ENCODE data around the gene NIT1. TPM values are rescaled to one million over a fixed set of nuclear protein-coding genes. Genes with fewer than 3 reads are reported as not detected.

NIT1 gene
- total RNA-seq, 2 donors from 2014 or later = 16.0 to 19.3 TPM

GRCh38 chr1:161159087-161159912, 41.4 kb downstream of the NIT1 start, which contains the start of gene USP21:
Gene USP21 (plus strand): TSS chr1:161159500. CDS start chr1:161160641, 1,141 bp downstream.
- H3K27me3 Mint-ChIP-seq = no peaks in the 10 kb centered on the region
- H3K4me3 Mint-ChIP-seq = peak within 1 kb of the TSS; percentile 93
- H3K4me1 Mint-ChIP-seq = peaks cover 59% of the 10 kb centered on the region
- DNase-seq (peak; percentile 86 to 88 (median 87)), ATAC-seq (peak; percentile 91)
- H3K36me3 Mint-ChIP-seq (ENCODE audit: low read depth) = peaks cover 12% of the 10 kb centered on the region
- H3K27ac Mint-ChIP-seq = peak within 1 kb of the TSS; percentile 97
- H3K9me3 ChIP-seq (ENCODE audit: control insufficient read depth, low read length, poor library complexity, severe bottlenecking) = no peaks in the 10 kb centered on the region

DNA sequence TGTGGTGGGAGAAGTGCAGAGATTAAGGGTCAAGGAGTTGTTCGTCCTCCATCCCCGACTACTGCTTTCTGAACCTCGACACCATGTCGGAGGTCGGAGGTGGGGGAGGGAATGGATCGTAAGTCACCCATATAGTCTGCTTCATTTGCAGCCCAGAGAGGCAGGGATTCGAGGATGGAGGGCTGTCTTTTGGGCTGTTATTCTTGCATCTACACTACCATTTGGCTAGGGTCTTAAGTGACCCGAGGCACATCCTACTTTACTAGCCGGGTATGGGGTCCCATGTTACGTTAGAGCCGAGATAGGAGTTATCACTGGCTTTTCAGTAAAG, 42.0 kb downstream of the NIT1 start:
- DNase-seq (no peak), ATAC-seq (no peak)
- Mint-ChIP-seq H3K4me1 (peaks cover 54% of the 10 kb centered on the region), H3K4me3 (peak overlapping the region; percentile 93), H3K36me3 (ENCODE audit: low read depth) (peaks cover 12% of the 10 kb centered on the region), H3K27ac (peak overlapping the region; percentile 97), H3K27me3 (no peaks in the 10 kb centered on the region)
- no peaks in the 10 kb centered on the region for H3K9me3 ChIP-seq (ENCODE audit: control insufficient read depth, low read length, poor library complexity, severe bottlenecking)

DNA sequence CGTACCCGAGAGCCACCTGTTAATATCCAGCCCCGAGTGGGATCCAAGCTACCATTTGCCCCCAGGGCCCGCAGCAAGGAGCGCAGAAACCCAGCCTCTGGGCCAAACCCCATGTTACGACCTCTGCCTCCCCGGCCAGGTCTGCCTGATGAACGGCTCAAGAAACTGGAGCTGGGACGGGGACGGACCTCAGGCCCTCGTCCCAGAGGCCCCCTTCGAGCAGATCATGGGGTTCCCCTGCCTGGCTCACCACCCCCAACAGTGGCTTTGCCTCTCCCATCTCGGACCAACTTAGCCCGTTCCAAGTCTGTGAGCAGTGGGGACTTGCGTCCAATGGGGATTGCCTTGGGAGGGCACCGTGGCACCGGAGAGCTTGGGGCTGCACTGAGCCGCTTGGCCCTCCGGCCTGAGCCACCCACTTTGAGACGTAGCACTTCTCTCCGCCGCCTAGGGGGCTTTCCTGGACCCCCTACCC, 42.8 kb downstream of the NIT1 start:
- no peaks in the 10 kb centered on the region for H3K27me3 Mint-ChIP-seq
- DNase-seq = no peak
- H3K27ac Mint-ChIP-seq = peak overlapping the region; percentile 16
- H3K4me1 Mint-ChIP-seq = peaks cover 50% of the 10 kb centered on the region
- peak overlapping the region; percentile 93 for H3K4me3 Mint-ChIP-seq
- ATAC-seq = no peak
- peaks cover 12% of the 10 kb centered on the region for H3K36me3 Mint-ChIP-seq (ENCODE audit: low read depth)
- no peaks in the 10 kb centered on the region for H3K9me3 ChIP-seq (ENCODE audit: control insufficient read depth, low read length, poor library complexity, severe bottlenecking)

DNA sequence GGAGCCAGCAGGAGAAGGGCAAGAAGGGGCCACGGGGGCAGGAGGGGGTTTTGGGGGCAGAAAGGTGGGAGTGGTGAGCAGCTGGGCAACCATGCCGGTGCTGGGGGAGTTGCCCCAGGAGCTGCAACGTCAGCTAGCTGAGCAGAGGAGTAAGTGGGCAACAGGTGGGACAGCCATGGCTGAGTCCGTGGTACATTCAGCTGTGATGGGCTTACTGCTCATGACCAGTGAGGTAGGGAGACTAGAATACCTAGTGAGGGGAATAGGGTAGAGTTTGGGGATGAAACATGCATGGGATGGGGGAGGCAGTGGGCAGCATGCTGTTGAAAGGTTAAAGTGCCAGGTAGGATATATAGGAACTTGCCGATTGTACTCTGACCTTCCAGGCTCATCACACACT, 43.7 kb downstream of the NIT1 start:
- H3K4me1 Mint-ChIP-seq = peaks cover 55% of the 10 kb centered on the region
- DNase-seq (no peak), ATAC-seq (no peak)
- H3K27ac Mint-ChIP-seq = peak overlapping the region; percentile 97
- H3K9me3 ChIP-seq (ENCODE audit: control insufficient read depth, low read length, poor library complexity, severe bottlenecking) = no peaks in the 10 kb centered on the region
- peak overlapping the region; percentile 93 for H3K4me3 Mint-ChIP-seq
- peaks cover 12% of the 10 kb centered on the region for H3K36me3 Mint-ChIP-seq (ENCODE audit: low read depth)
- H3K27me3 Mint-ChIP-seq = no peaks in the 10 kb centered on the region

DNA sequence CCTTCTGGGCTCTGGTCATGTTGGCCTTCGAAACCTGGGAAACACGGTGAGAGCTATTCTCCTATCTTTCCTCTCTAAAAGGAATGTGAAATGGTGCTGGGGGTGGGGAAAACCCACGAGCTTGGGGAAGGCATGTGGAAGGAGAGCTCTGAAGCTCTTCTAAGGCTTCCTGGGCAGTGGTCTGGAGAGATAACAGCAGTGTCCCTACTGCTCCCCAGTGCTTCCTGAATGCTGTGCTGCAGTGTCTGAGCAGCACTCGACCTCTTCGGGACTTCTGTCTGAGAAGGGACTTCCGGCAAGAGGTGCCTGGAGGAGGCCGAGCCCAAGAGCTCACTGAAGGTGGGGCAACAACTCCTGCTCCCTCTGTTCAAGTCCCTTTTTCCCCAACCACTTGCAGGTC, 44.1 kb downstream of the NIT1 start:
- Mint-ChIP-seq H3K4me3 (no peak overlapping the region), H3K36me3 (ENCODE audit: low read depth) (peaks cover 11% of the 10 kb centered on the region)

DNA sequence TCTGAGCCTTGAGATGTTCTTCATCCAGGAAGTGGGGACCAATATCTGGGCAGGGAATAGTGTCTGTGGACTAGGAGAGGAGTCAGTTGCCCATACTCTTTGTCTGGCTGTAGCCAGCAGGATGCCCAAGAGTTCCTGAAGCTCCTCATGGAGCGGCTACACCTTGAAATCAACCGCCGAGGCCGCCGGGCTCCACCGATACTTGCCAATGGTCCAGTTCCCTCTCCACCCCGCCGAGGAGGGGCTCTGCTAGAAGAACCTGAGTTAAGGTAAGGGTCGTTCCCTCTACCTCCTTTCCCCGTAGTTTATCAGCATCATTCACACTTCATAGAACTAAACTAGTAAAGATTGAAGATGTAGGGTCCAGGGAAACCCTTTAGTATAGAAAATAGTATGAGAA, 44.9 kb downstream of the NIT1 start:
- DNase-seq (no peak), ATAC-seq (no peak)
- no peak overlapping the region for H3K4me3 Mint-ChIP-seq
- no peaks in the 10 kb centered on the region for H3K9me3 ChIP-seq (ENCODE audit: control insufficient read depth, low read length, poor library complexity, severe bottlenecking)
- H3K36me3 Mint-ChIP-seq (ENCODE audit: low read depth) = peaks cover 9% of the 10 kb centered on the region
- peaks cover 58% of the 10 kb centered on the region for H3K4me1 Mint-ChIP-seq
- peak overlapping the region; percentile 97 for H3K27ac Mint-ChIP-seq
- no peaks in the 10 kb centered on the region for H3K27me3 Mint-ChIP-seq

More for the DNA sequence above, 44.1 kb downstream of the NIT1 start:
- H3K9me3 ChIP-seq (ENCODE audit: control insufficient read depth, low read length, poor library complexity, severe bottlenecking) = no peaks in the 10 kb centered on the region
- no peaks in the 10 kb centered on the region for H3K27me3 Mint-ChIP-seq
- H3K27ac Mint-ChIP-seq = peak overlapping the region; percentile 97
- DNase-seq = no peak
- no peak for ATAC-seq
- H3K4me1 Mint-ChIP-seq = peaks cover 57% of the 10 kb centered on the region

DNA sequence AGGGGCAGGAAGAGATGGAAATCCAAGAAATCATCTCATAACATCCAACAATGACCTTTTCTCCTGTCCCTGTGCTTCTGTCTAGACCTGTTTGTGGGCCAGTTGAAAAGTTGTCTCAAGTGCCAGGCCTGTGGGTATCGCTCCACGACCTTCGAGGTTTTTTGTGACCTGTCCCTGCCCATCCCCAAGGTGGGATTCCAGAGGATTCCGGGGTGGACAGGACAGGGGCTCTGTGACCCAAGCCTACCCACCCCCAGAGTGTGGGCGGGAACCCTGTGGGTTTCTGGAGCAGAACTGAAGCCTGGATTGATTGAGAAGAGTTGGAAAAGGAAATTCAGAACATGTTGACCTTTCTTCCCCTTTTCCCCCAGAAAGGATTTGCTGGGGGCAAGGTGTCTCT, 45.9 kb downstream of the NIT1 start:
- H3K27me3 Mint-ChIP-seq = no peaks in the 10 kb centered on the region
- peaks cover 9% of the 10 kb centered on the region for H3K36me3 Mint-ChIP-seq (ENCODE audit: low read depth)
- ATAC-seq = no peak
- peak overlapping the region; percentile 49 for H3K4me3 Mint-ChIP-seq
- no peaks in the 10 kb centered on the region for H3K9me3 ChIP-seq (ENCODE audit: control insufficient read depth, low read length, poor library complexity, severe bottlenecking)
- H3K27ac Mint-ChIP-seq = peak overlapping the region; percentile 97
- no peak for DNase-seq
- H3K4me1 Mint-ChIP-seq = peaks cover 55% of the 10 kb centered on the region

GRCh38 chr1:161164901-161165610, 47.2 kb downstream of the NIT1 start:
- ATAC-seq = no peak
- H3K4me1 Mint-ChIP-seq = peaks cover 49% of the 10 kb centered on the region
- no peaks in the 10 kb centered on the region for H3K27me3 Mint-ChIP-seq
- no peak for DNase-seq
- no peaks in the 10 kb centered on the region for H3K9me3 ChIP-seq (ENCODE audit: control insufficient read depth, low read length, poor library complexity, severe bottlenecking)
- H3K36me3 Mint-ChIP-seq (ENCODE audit: low read depth) = peaks cover 7% of the 10 kb centered on the region
- H3K27ac Mint-ChIP-seq = peak overlapping the region; percentile 97
- H3K4me3 Mint-ChIP-seq = peak overlapping the region; percentile 73

GRCh38 chr1:161165742-161166668, 48.1 kb downstream of the NIT1 start, which contains the start of gene PPOX:
Gene PPOX (plus strand): TSS chr1:161166426. CDS start chr1:161166848, 422 bp downstream.
- H3K9me3 ChIP-seq (ENCODE audit: control insufficient read depth, low read length, poor library complexity, severe bottlenecking) = no peaks in the 10 kb centered on the region
- DNase-seq = peak; percentile 80 to 87 (median 81)
- ATAC-seq = peak; percentile 92
- peaks cover 8% of the 10 kb centered on the region for H3K36me3 Mint-ChIP-seq (ENCODE audit: low read depth)
- H3K4me3 Mint-ChIP-seq = peak within 1 kb of the TSS; percentile 94
- H3K27me3 Mint-ChIP-seq = no peaks in the 10 kb centered on the region
- peak within 1 kb of the TSS; percentile 97 for H3K27ac Mint-ChIP-seq
- H3K4me1 Mint-ChIP-seq = peaks cover 46% of the 10 kb centered on the region

GRCh38 chr1:161166669-161167548, 49.0 kb downstream of the NIT1 start:
- ATAC-seq (no peak), DNase-seq (no peak)
- peaks cover 38% of the 10 kb centered on the region for H3K4me1 Mint-ChIP-seq
- peak overlapping the region; percentile 97 for H3K27ac Mint-ChIP-seq
- peak overlapping the region; percentile 94 for H3K4me3 Mint-ChIP-seq
- H3K9me3 ChIP-seq (ENCODE audit: control insufficient read depth, low read length, poor library complexity, severe bottlenecking) = no peaks in the 10 kb centered on the region
- no peaks in the 10 kb centered on the region for H3K27me3 Mint-ChIP-seq
- H3K36me3 Mint-ChIP-seq (ENCODE audit: low read depth) = peaks cover 9% of the 10 kb centered on the region

DNA sequence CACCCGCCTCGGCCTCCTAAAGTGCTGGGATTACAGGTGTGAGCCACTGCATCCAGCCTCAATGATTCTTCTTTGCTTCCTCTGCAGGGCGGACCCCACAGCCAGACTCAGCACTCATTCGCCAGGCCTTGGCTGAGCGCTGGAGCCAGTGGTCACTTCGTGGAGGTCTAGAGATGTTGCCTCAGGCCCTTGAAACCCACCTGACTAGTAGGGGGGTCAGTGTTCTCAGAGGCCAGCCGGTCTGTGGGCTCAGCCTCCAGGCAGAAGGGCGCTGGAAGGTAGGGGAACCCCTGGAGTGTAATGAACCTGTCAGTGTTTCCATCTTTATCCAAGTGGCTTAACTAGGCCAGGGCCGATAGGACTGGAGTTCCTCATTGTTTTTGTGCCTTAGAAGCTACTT, 51.0 kb downstream of the NIT1 start:
- H3K36me3 Mint-ChIP-seq (ENCODE audit: low read depth) = peaks cover 6% of the 10 kb centered on the region
- H3K4me3 Mint-ChIP-seq = peak overlapping the region; percentile 94
- ATAC-seq (no peak), DNase-seq (no peak)
- H3K27ac Mint-ChIP-seq = peak overlapping the region; percentile 41
- H3K9me3 ChIP-seq (ENCODE audit: control insufficient read depth, low read length, poor library complexity, severe bottlenecking) = no peaks in the 10 kb centered on the region
- H3K4me1 Mint-ChIP-seq = peaks cover 41% of the 10 kb centered on the region
- H3K27me3 Mint-ChIP-seq = no peaks in the 10 kb centered on the region

Measured in T-helper 17 cell (primary cell).